Sigmoid colon (tissue), 3 donors: ENCODE data around the gene VPS37B.

ENCODE experiments used
- CTCF ChIP-seq, 4 experiments: fragments of 450-650 bp in 3 of 4; fragments of 200-600 bp in 1 of 4; IDR thresholded peaks; one replicate each; pipeline ENCODE4 v1.5.1; 2016 to 2019; ENCODE audit warnings: antibody characterized with exemption in 4 of 4, mild to moderate bottlenecking in 3 of 4, moderate library complexity in 2 of 4
- POLR2A ChIP-seq, 2 donors: fragments of 450-650 bp; IDR thresholded peaks; one replicate each; pipeline ENCODE4 v1.6.1; 2016; ENCODE audit warnings: antibody characterized with exemption in 2 of 2, mild to moderate bottlenecking in 2 of 2, moderate library complexity in 2 of 2

GRCh38 chr12:122845865-122846621 is 49.9 kb downstream of the VPS37B start:
- no peak for TF ChIP-seq CTCF (IDR thresholded peaks at IDR 0.05)
- no peak for TF ChIP-seq POLR2A (IDR thresholded peaks at IDR 0.05)
